Measurements from ENCODE around the gene FALEC. TPM values are rescaled to one million over a fixed set of nuclear protein-coding genes. Genes with fewer than 3 reads are reported as not detected.

Gene FALEC
- total and polyA plus RNA-seq, 9 of the 15 experiments (the other 6 are each of a cell fraction or from before 2014, with no cell fraction given), result 0.15 to 1.8 (median 0.53) TPM; not detected in 5

- TF ChIP-seq ARID2 (IDR thresholded peaks at IDR 0.05) (no peak), PCBP1 (IDR thresholded peaks at IDR 0.05; ENCODE audit: low read depth, low read length, poor library complexity, severe bottlenecking) (no peak), ZNF583 (CRISPR knock-in tag; IDR thresholded peaks at IDR 0.05) (no peak), ZKSCAN1 (IDR thresholded peaks at IDR 0.05; ENCODE audit: low read depth, low read length) (no peak), USF2 (CRISPR knock-in tag; IDR thresholded peaks at IDR 0.05) (no peak), ILK (tag; IDR thresholded peaks at IDR 0.05; ENCODE audit: borderline replicate concordance, low read depth) (no peak), CBX8 (IDR thresholded peaks at IDR 0.05; ENCODE audit: borderline replicate concordance, extremely low read depth, low read depth, low read length, poor library complexity, severe bottlenecking) (no peak), MAX (CRISPR knock-in tag; IDR thresholded peaks at IDR 0.05) (no peak), E2F3 (CRISPR knock-in tag; IDR thresholded peaks at IDR 0.05) (no peak), ZNF699 (CRISPR knock-in tag; IDR thresholded peaks at IDR 0.05; ENCODE audit: insufficient replicate concordance) (no peak)
- TF ChIP-seq, protein P1, sequence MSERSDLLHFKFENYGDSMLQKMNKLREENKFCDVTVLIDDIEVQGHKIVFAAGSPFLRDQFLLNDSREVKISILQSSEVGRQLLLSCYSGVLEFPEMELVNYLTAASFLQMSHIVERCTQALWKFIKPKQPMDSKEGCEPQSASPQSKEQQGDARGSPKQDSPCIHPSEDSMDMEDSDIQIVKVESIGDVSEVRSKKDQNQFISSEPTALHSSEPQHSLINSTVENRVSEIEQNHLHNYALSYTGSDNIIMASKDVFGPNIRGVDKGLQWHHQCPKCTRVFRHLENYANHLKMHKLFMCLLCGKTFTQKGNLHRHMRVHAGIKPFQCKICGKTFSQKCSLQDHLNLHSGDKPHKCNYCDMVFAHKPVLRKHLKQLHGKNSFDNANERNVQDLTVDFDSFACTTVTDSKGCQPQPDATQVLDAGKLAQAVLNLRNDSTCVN (CRISPR knock-in tag; IDR thresholded peaks at IDR 0.05), result no peak
- TF ChIP-seq, protein P2, sequence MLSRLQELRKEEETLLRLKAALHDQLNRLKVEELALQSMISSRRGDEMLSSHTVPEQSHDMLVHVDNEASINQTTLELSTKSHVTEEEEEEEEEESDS (CRISPR knock-in tag; IDR thresholded peaks at IDR 0.05), result no peak
- TF ChIP-seq, protein P3, sequence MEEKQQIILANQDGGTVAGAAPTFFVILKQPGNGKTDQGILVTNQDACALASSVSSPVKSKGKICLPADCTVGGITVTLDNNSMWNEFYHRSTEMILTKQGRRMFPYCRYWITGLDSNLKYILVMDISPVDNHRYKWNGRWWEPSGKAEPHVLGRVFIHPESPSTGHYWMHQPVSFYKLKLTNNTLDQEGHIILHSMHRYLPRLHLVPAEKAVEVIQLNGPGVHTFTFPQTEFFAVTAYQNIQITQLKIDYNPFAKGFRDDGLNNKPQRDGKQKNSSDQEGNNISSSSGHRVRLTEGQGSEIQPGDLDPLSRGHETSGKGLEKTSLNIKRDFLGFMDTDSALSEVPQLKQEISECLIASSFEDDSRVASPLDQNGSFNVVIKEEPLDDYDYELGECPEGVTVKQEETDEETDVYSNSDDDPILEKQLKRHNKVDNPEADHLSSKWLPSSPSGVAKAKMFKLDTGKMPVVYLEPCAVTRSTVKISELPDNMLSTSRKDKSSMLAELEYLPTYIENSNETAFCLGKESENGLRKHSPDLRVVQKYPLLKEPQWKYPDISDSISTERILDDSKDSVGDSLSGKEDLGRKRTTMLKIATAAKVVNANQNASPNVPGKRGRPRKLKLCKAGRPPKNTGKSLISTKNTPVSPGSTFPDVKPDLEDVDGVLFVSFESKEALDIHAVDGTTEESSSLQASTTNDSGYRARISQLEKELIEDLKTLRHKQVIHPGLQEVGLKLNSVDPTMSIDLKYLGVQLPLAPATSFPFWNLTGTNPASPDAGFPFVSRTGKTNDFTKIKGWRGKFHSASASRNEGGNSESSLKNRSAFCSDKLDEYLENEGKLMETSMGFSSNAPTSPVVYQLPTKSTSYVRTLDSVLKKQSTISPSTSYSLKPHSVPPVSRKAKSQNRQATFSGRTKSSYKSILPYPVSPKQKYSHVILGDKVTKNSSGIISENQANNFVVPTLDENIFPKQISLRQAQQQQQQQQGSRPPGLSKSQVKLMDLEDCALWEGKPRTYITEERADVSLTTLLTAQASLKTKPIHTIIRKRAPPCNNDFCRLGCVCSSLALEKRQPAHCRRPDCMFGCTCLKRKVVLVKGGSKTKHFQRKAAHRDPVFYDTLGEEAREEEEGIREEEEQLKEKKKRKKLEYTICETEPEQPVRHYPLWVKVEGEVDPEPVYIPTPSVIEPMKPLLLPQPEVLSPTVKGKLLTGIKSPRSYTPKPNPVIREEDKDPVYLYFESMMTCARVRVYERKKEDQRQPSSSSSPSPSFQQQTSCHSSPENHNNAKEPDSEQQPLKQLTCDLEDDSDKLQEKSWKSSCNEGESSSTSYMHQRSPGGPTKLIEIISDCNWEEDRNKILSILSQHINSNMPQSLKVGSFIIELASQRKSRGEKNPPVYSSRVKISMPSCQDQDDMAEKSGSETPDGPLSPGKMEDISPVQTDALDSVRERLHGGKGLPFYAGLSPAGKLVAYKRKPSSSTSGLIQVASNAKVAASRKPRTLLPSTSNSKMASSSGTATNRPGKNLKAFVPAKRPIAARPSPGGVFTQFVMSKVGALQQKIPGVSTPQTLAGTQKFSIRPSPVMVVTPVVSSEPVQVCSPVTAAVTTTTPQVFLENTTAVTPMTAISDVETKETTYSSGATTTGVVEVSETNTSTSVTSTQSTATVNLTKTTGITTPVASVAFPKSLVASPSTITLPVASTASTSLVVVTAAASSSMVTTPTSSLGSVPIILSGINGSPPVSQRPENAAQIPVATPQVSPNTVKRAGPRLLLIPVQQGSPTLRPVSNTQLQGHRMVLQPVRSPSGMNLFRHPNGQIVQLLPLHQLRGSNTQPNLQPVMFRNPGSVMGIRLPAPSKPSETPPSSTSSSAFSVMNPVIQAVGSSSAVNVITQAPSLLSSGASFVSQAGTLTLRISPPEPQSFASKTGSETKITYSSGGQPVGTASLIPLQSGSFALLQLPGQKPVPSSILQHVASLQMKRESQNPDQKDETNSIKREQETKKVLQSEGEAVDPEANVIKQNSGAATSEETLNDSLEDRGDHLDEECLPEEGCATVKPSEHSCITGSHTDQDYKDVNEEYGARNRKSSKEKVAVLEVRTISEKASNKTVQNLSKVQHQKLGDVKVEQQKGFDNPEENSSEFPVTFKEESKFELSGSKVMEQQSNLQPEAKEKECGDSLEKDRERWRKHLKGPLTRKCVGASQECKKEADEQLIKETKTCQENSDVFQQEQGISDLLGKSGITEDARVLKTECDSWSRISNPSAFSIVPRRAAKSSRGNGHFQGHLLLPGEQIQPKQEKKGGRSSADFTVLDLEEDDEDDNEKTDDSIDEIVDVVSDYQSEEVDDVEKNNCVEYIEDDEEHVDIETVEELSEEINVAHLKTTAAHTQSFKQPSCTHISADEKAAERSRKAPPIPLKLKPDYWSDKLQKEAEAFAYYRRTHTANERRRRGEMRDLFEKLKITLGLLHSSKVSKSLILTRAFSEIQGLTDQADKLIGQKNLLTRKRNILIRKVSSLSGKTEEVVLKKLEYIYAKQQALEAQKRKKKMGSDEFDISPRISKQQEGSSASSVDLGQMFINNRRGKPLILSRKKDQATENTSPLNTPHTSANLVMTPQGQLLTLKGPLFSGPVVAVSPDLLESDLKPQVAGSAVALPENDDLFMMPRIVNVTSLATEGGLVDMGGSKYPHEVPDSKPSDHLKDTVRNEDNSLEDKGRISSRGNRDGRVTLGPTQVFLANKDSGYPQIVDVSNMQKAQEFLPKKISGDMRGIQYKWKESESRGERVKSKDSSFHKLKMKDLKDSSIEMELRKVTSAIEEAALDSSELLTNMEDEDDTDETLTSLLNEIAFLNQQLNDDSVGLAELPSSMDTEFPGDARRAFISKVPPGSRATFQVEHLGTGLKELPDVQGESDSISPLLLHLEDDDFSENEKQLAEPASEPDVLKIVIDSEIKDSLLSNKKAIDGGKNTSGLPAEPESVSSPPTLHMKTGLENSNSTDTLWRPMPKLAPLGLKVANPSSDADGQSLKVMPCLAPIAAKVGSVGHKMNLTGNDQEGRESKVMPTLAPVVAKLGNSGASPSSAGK (IDR thresholded peaks at IDR 0.05), result no peak
Observed at GRCh38 chr1:150552128-150552910, 36.8 kb downstream of the FALEC start (continued).

Measured in K562 (cell line).